Mesodermal cell (in vitro differentiated cells): ENCODE data around the gene CES4A.
"Not testable (repeated sequence)": the region's sequence is repeated elsewhere in the genome, so short reads cannot be mapped to it uniquely, and the experiment has no call there.

Experiments
- H3K27ac ChIP-seq: 2 replicates; pipeline ENCODE4 v1.7.0; 2013; ENCODE audit warnings: mild to moderate bottlenecking, low read depth, low read length, moderate library complexity; ENCODE audit not compliant: severe bottlenecking
- H3K36me3 ChIP-seq: 2 replicates; pipeline ENCODE4 v1.7.1; 2013; ENCODE audit warnings: mild to moderate bottlenecking, low read length, moderate library complexity; ENCODE audit not compliant: control insufficient read depth, insufficient read depth
- H3K4me1 ChIP-seq: one replicate; pipeline ENCODE4 v1.7.1; 2013; ENCODE audit warnings: mild to moderate bottlenecking, low read length; ENCODE audit not compliant: insufficient read depth, control insufficient read depth, poor library complexity, severe bottlenecking
- H3K4me3 ChIP-seq: 2 replicates; pipeline ENCODE4 v1.7.0; 2013; ENCODE audit warnings: low read length, control low read depth, mild to moderate bottlenecking; ENCODE audit not compliant: insufficient read depth, poor library complexity, severe bottlenecking; ENCODE audit errors: extremely low read depth
- H3K9me3 ChIP-seq: 2 replicates; pipeline ENCODE4 v1.7.1; 2013; ENCODE audit warnings: mild to moderate bottlenecking, low read length, moderate library complexity; ENCODE audit not compliant: control insufficient read depth
- WGBS, 2 experiments: methylation state at CpG; one replicate each; pipeline ENCODE4 v1.1.5; 2013; ENCODE audit warnings: missing lambda C conversion rate in 2 of 2; ENCODE audit not compliant: insufficient coverage in 2 of 2; 5-methylcytosine and 5-hydroxymethylcytosine counted together

CES4A gene

GRCh38 chr16:67036323-67036741, 47.9 kb downstream of the CES4A start:
- no peak overlapping the region for H3K27ac ChIP-seq
- no peak overlapping the region for H3K4me3 ChIP-seq
- peaks cover 20% of the 10 kb centered on the region for H3K4me1 ChIP-seq
- peaks cover 83% of the 10 kb centered on the region for H3K36me3 ChIP-seq
- 100% methylated on average over 1 to 2 of the region's 5 CpGs for WGBS, 2 experiments
- H3K9me3 ChIP-seq, result no peaks in the 10 kb centered on the region

DNA sequence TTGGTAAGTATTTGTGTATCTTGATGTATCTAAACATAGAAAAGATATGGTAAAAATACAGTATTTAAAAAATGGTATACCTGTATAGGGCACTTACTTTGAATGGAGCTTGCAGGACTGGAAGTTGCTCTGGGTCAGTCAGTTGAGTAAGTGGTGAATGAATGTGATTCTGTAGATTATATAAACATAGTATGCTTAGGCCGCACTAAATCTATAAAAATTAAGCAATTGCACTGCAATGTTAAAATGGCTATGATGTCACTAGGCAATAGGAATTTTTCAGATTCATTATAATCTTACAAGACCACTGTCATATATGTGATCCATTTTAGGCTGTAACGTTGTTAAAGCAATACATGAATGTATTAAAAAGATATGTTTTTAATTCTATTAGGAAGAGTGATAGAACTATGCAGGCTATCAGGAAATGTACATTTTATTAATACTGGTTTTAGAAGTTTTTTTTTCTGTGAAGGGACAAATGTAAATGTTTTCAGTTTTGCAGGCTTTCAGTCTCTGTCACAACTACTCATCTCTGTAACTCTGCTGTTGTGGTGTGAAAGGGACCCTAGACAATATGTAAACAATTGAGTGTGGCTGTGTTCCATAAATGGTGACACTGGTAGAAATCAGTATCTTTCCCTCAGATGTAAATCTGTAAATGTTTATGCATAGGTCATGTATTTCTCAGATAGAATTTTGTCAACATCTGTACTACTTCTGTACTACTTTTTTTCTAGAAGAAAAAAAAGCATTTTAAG, 51.1 kb downstream of the CES4A start:
- H3K9me3 ChIP-seq, result no peaks in the 10 kb centered on the region
- no peak overlapping the region for H3K27ac ChIP-seq
- H3K4me1 ChIP-seq, result peaks cover 9% of the 10 kb centered on the region
- WGBS, 2 experiments, result no CpG with 5 or more reads among the region's 2 CpGs
- peaks cover 71% of the 10 kb centered on the region for H3K36me3 ChIP-seq
- H3K4me3 ChIP-seq, result no peak overlapping the region

DNA sequence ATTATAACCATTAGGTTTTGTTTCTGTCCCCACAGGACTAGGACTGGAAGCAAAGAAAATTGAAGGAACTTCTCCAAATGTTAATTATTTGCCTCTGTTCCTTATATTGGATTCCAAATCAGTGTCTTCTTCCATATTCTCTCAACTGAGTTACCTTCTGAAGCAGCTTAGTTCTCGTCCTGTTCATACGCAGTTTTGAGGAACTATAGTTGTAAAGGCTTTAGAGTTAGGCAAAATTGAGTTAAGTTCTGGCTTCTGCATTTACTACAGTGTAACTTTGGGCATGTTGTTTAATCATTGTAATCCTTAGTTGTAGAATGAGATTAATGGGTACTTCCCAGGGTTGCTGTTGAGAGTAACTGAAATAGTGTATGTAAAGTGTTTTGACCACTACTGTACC, 51.8 kb downstream of the CES4A start:
- WGBS, 2 experiments, result 100% methylated on average over 1 of the region's 2 CpGs; no CpG with 5 or more reads in 1 of the 2 experiments
- no peak overlapping the region for H3K4me3 ChIP-seq
- H3K9me3 ChIP-seq, result no peaks in the 10 kb centered on the region
- H3K27ac ChIP-seq, result no peak overlapping the region
- H3K4me1 ChIP-seq, result peaks cover 9% of the 10 kb centered on the region
- peaks cover 69% of the 10 kb centered on the region for H3K36me3 ChIP-seq

DNA sequence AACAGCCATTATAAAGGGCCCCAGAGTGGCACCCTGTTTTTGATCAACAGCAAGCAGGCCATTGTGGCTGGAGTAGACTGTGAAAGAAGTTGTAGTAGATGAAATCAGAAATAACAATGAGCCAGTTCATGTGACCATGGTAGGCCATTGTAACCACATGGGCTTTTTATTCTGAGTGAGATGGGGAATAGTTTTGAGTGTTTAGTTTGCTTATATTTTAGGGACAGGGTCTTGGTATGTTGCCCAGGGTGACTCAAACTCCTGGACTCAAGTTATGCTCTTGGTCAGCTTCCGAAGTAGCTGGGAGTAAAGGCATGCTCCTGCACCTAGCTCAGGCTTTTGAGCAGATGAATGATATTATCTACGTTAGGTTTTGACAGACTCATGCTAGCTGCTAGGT, 52.5 kb downstream of the CES4A start:
- no peak overlapping the region for H3K27ac ChIP-seq
- 90 to 96% methylated on average over 2 of the region's 2 CpGs for WGBS, 2 experiments
- peaks cover 72% of the 10 kb centered on the region for H3K36me3 ChIP-seq
- no peak overlapping the region for H3K4me3 ChIP-seq
- no peaks in the 10 kb centered on the region for H3K9me3 ChIP-seq
- H3K4me1 ChIP-seq, result peaks cover 9% of the 10 kb centered on the region

DNA sequence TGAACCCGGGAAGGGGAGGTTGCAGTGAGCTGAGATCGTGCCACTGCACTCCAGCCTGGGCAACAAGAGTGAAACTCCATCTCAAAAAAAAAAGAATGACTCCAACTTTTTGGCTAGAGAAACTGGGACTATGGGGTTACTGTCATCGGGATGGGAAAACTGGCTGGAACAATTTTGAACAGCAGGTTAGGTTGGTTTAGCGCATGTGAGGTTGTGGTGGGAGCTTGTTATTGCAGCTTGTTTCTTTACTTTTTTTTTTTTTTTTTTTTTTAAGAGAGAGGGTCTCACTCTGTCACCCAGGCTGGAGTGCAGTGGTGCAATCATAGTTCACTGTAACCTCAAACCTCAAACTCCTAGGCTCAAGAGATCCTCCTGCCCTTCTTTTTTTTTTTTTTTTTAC, 53.1 kb downstream of the CES4A start:
- peaks cover 74% of the 10 kb centered on the region for H3K36me3 ChIP-seq
- not testable (repeated sequence) for H3K27ac ChIP-seq, H3K9me3 ChIP-seq, H3K4me1 ChIP-seq, H3K4me3 ChIP-seq
- WGBS, 2 experiments, result 87 to 100% methylated on average over 2 to 3 of the region's 4 CpGs

GRCh38 chr16:67043420-67043819, 55.0 kb downstream of the CES4A start:
- H3K4me3 ChIP-seq, result no peak overlapping the region
- peaks cover 9% of the 10 kb centered on the region for H3K4me1 ChIP-seq
- H3K36me3 ChIP-seq, result peaks cover 72% of the 10 kb centered on the region
- no peak overlapping the region for H3K27ac ChIP-seq
- WGBS, 2 experiments, result no CpG with 5 or more reads among the region's 1 CpG
- no peaks in the 10 kb centered on the region for H3K9me3 ChIP-seq

DNA sequence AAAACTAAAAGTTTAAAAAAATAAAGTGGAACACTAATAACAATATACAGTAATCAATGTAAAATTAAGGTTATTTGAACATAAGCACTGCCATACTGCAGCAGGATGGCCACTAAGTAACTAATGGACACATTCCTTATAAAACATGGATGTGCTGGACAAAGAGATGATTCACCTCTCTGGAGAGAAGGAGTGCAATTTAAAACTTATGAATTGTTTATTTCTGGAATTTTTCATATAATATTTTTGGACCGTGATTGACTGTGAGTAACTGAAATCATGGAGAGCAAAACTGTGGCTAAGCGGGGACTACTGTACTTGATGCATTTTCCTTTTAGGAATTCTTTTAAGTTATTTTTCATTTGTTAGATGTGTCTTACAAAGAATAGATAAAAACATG, 62.4 kb downstream of the CES4A start:
- Histone ChIP-seq H3K27ac (no peak overlapping the region), H3K4me1 (peaks cover 5% of the 10 kb centered on the region), H3K4me3 (no peak overlapping the region), H3K36me3 (peaks cover 58% of the 10 kb centered on the region), H3K9me3 (no peaks in the 10 kb centered on the region)
- WGBS, 2 experiments, result 80% methylated on average over 2 of the region's 2 CpGs; no CpG with 5 or more reads in 1 of the 2 experiments

DNA sequence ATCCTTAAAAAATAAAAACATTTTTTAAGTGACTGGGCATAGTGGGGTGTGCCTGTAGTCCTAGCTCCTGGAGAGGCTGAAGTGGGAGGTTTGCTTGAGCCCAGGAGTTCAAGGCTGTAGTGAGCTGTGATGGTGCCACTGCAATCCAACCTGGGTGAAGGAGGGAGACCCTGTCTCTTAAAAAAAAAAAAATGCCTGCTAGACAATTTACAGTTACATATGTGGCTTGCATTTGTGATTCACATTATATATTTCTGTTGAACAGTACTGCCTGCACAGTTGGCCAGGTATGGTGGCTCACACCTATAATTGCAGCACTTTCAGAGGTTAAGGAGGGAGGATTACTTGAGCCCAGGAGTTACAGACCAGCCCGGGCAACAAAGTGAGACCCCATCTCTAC, 64.0 kb downstream of the CES4A start:
- H3K36me3 ChIP-seq, result peaks cover 48% of the 10 kb centered on the region
- peaks cover 17% of the 10 kb centered on the region for H3K4me1 ChIP-seq
- H3K9me3 ChIP-seq, result no peaks in the 10 kb centered on the region
- WGBS, 2 experiments, result no CpG with 5 or more reads among the region's 1 CpG
- no peak overlapping the region for H3K4me3 ChIP-seq
- H3K27ac ChIP-seq, result peak overlapping the region; percentile 36

GRCh38 chr16:67053767-67054334, 65.5 kb downstream of the CES4A start:
- Histone ChIP-seq H3K36me3 (peaks cover 54% of the 10 kb centered on the region), H3K9me3 (no peaks in the 10 kb centered on the region), H3K27ac (no peak overlapping the region), H3K4me3 (no peak overlapping the region), H3K4me1 (peaks cover 21% of the 10 kb centered on the region)
- WGBS, 2 experiments, result 89 to 100% methylated on average over 3 of the region's 4 CpGs

- peaks cover 55% of the 10 kb centered on the region for H3K36me3 ChIP-seq
- no peak overlapping the region for H3K27ac ChIP-seq
- WGBS, 2 experiments, result 100% methylated on average over 1 of the region's 2 CpGs; no CpG with 5 or more reads in 1 of the 2 experiments
- no peak overlapping the region for H3K4me3 ChIP-seq
- H3K9me3 ChIP-seq, result no peaks in the 10 kb centered on the region
- H3K4me1 ChIP-seq, result peaks cover 21% of the 10 kb centered on the region
These were observed 66.5 kb downstream of the CES4A start for GRCh38 chr16:67054901-67055300.
